Measurements from ENCODE around the gene ACTN1.

The ACTN1 gene

GRCh38 chr14:69014829-69015259, 35.7 kb upstream of the ACTN1 start:
- Histone ChIP-seq H3K27me3 (ENCODE audit: insufficient read depth, poor library complexity, severe bottlenecking) (no peaks in the 10 kb centered on the region), H3K27ac (ENCODE audit: poor library complexity, severe bottlenecking) (no peak overlapping the region), H3K36me3 (ENCODE audit: low read depth) (no peaks in the 10 kb centered on the region), H3K9me3 (ENCODE audit: severe bottlenecking) (no peaks in the 10 kb centered on the region), H3K4me3 (ENCODE audit: severe bottlenecking) (no peak overlapping the region), H3K4me1 (ENCODE audit: insufficient read depth, poor library complexity, severe bottlenecking) (peaks cover 5% of the 10 kb centered on the region)
- no peak for ATAC-seq (ENCODE audit: low read depth)
- no peak for DNase-seq (ENCODE audit: low spot score)
- no peak for TF ChIP-seq CTCF (IDR thresholded peaks at IDR 0.05; ENCODE audit: poor library complexity, severe bottlenecking)

- ATAC-seq (ENCODE audit: low read depth): peak; percentile 88
- TF ChIP-seq CTCF (IDR thresholded peaks at IDR 0.05; ENCODE audit: poor library complexity, severe bottlenecking): no peak
- peak; percentile 82 for DNase-seq (ENCODE audit: low spot score)
- no peak overlapping the region for H3K4me3 ChIP-seq (ENCODE audit: severe bottlenecking)
- H3K27me3 ChIP-seq (ENCODE audit: insufficient read depth, poor library complexity, severe bottlenecking): no peaks in the 10 kb centered on the region
- no peaks in the 10 kb centered on the region for H3K36me3 ChIP-seq (ENCODE audit: low read depth)
- no peak overlapping the region for H3K27ac ChIP-seq (ENCODE audit: poor library complexity, severe bottlenecking)
- H3K9me3 ChIP-seq (ENCODE audit: severe bottlenecking): no peaks in the 10 kb centered on the region
- peaks cover 5% of the 10 kb centered on the region for H3K4me1 ChIP-seq (ENCODE audit: insufficient read depth, poor library complexity, severe bottlenecking)
Observed at GRCh38 chr14:69013943-69014782, 35.1 kb upstream of the ACTN1 start.

GRCh38 chr14:69012256-69012953, 33.3 kb upstream of the ACTN1 start:
- Histone ChIP-seq H3K4me3 (ENCODE audit: severe bottlenecking) (no peak overlapping the region), H3K36me3 (ENCODE audit: low read depth) (no peaks in the 10 kb centered on the region), H3K9me3 (ENCODE audit: severe bottlenecking) (no peaks in the 10 kb centered on the region), H3K27ac (ENCODE audit: poor library complexity, severe bottlenecking) (no peak overlapping the region), H3K4me1 (ENCODE audit: insufficient read depth, poor library complexity, severe bottlenecking) (peaks cover 5% of the 10 kb centered on the region), H3K27me3 (ENCODE audit: insufficient read depth, poor library complexity, severe bottlenecking) (no peaks in the 10 kb centered on the region)
- 0 out of 3 replicates have a peak, but pooled peaks have one; percentile 19 for ATAC-seq (ENCODE audit: low read depth)
- no peak for TF ChIP-seq CTCF (IDR thresholded peaks at IDR 0.05; ENCODE audit: poor library complexity, severe bottlenecking)
- DNase-seq (ENCODE audit: low spot score): no peak

- DNase-seq (ENCODE audit: low spot score): no peak
- H3K4me3 ChIP-seq (ENCODE audit: severe bottlenecking): no peak overlapping the region
- peaks cover 5% of the 10 kb centered on the region for H3K4me1 ChIP-seq (ENCODE audit: insufficient read depth, poor library complexity, severe bottlenecking)
- no peaks in the 10 kb centered on the region for H3K36me3 ChIP-seq (ENCODE audit: low read depth)
- TF ChIP-seq CTCF (IDR thresholded peaks at IDR 0.05; ENCODE audit: poor library complexity, severe bottlenecking): no peak
- no peaks in the 10 kb centered on the region for H3K9me3 ChIP-seq (ENCODE audit: severe bottlenecking)
- no peak overlapping the region for H3K27ac ChIP-seq (ENCODE audit: poor library complexity, severe bottlenecking)
- no peak for ATAC-seq (ENCODE audit: low read depth)
- no peaks in the 10 kb centered on the region for H3K27me3 ChIP-seq (ENCODE audit: insufficient read depth, poor library complexity, severe bottlenecking)
Observed at GRCh38 chr14:69010648-69011047, 31.5 kb upstream of the ACTN1 start.
